ACC112 (cell line): ENCODE results near the gene SNAP91.
"Not testable (repeated sequence)": the region's sequence is repeated elsewhere in the genome, so short reads cannot be mapped to it uniquely, and the experiment has no call there.

Experiments used
- H2AFZ ChIP-seq: fragments of 200-600 bp; sonication (generic); one replicate; pipeline ENCODE4 v1.6.0; 2017; ENCODE audit warnings: antibody characterized with exemption, low read length; ENCODE audit not compliant: unreplicated experiment
- H3K27ac ChIP-seq: fragments of 200-600 bp; sonication (generic); 2 replicates; pipeline ENCODE4 v1.5.1; 2014; ENCODE audit warnings: low read depth, mild to moderate bottlenecking, antibody characterized with exemption, low read length, moderate library complexity
- H3K27me3 ChIP-seq: fragments of 200-600 bp; sonication (generic); 2 replicates; pipeline ENCODE4 v1.6.1; 2014; ENCODE audit warnings: mild to moderate bottlenecking, antibody characterized with exemption, low read length, moderate library complexity, mixed read lengths; ENCODE audit not compliant: insufficient read depth
- H3K36me3 ChIP-seq: fragments of 200-600 bp; sonication (generic); 2 replicates; pipeline ENCODE4 v1.6.1; 2016; ENCODE audit warnings: mild to moderate bottlenecking, antibody characterized with exemption, low read length, moderate library complexity, mixed read lengths; ENCODE audit not compliant: insufficient read depth
- H3K4me1 ChIP-seq: fragments of 200-600 bp; sonication (generic); one replicate; pipeline ENCODE4 v1.6.1; 2016; ENCODE audit warnings: low read length, mixed read lengths; ENCODE audit not compliant: insufficient read depth, unreplicated experiment, control insufficient read depth
- H3K4me3 ChIP-seq: fragments of 200-600 bp; sonication (generic); 2 replicates; pipeline ENCODE4 v1.5.1; 2014; ENCODE audit warnings: mild to moderate bottlenecking, low read depth, low read length
- H3K79me2 ChIP-seq: fragments of 200-600 bp; sonication (generic); one replicate; pipeline ENCODE4 v1.6.0; 2016; ENCODE audit warnings: low read length; ENCODE audit not compliant: control insufficient read depth, unreplicated experiment, insufficient read depth

SNAP91 gene

DNA sequence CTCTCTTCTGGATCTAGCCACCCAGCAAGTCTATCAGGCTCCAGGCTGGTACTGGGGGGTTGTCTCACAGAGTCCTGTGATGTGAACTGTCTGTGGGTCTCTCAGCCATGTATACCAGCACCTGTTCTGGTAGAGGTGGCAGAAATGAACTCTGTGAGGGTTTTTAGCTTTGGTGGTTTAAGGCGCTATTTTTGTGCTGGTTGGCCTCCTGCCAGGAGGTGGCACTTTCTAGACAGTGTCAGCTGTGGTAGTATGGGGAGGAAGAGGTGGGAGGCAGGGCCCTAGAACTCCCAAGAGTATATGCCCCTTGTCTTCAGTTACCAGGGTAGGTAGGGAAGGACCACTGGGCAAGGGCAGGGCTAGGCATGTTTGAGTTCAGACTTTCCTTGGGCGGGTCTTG, 75.8 kb downstream of the SNAP91 start:
- Histone ChIP-seq H3K79me2 (no peaks in the 10 kb centered on the region), H3K4me1 (no peaks in the 10 kb centered on the region), H3K4me3 (no peak overlapping the region), H3K36me3 (no peaks in the 10 kb centered on the region), H3K27ac (no peak overlapping the region), H3K27me3 (peaks cover 68% of the 10 kb centered on the region), H2AFZ (no peak overlapping the region)

DNA sequence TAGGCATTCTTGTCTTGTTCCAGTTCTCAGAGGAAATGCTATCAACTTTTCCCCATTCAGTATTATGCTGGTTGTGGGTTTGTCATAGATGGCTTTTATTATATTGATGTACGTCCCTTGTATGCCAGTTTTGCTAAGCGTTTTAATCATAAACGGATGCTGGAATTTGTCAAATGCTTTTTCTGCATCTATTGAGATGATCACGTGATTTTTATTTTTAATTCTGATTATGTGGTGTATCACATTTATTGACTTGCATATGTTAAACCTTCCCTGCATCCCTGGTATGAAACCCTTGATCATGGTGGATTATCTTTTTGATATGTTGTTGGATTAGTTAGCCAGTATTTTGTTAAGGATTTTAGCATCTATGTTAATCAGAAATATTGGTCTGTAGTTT, 79.0 kb downstream of the SNAP91 start:
- not testable (repeated sequence) for H3K79me2 ChIP-seq, H3K27ac ChIP-seq, H3K4me1 ChIP-seq, H2AFZ ChIP-seq, H3K36me3 ChIP-seq, H3K4me3 ChIP-seq
- peaks cover 63% of the 10 kb centered on the region for H3K27me3 ChIP-seq

DNA sequence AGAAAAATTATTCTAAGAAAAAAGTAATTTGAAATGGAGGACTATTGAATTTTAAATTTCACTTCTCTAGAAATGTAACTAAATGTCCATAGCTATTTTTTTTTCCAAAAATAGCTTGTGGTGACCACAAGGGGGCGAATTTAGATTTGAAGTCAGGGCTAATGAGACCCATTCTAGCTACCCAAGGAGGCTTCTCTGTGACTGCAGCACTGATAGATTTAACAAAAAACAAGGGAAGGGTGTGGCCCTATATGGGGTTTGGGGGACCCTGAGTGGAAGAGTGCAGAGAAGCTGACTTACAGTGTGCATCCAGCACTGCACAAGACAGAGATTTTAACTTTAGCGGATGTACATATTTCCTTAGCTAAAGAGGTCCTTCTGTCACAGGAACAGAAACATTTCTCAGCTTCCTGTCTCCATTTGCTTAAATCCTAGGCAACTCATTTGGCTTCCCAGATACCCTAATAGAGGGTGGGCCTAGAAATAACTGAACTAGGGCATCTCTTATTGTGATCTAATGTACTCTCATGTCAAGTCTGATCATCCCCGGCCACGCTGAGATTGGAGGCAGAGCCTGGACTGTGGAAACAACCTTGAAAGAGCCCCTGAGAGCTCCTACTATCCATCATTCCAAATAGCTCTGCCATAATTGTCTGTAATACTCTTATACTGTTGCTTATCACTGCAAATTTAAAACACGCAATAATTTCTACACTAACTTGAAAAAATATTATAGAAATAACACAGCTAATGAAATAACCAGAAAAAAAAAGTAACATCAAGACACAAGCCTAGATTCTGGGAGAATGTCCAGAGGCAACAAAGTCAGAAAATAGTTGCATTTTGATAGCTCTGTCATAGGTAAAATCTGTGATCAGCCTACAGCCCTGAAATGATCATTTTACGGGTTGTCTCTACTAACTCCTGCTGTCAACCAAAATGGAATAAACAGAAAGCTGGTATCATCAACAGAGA, 93.6 kb downstream of the SNAP91 start:
- Histone ChIP-seq H3K4me1 (no peaks in the 10 kb centered on the region), H3K4me3 (no peak overlapping the region), H3K36me3 (no peaks in the 10 kb centered on the region), H3K27ac (no peak overlapping the region), H3K79me2 (no peaks in the 10 kb centered on the region), H2AFZ (no peak overlapping the region), H3K27me3 (peaks cover 4% of the 10 kb centered on the region)

DNA sequence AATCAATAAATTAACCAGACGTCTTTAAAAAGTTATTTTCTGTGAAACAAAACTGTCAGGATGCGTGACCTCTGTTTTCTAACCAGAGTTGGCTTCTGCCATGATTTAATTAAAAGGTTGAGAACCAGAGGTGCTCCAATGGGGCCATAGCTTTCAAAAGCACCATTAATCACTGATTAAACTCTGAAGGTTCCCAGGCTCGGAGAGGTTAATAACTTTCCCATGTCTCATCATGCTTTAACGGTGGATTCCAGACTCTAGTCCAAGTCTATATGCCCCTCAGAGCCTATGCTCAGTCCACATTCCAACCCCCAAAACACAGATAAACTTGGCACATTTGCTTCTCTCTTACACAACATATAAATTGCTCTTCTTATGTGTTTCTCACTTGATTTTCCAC, 95.5 kb downstream of the SNAP91 start:
- Histone ChIP-seq H3K36me3 (no peaks in the 10 kb centered on the region), H3K79me2 (no peaks in the 10 kb centered on the region), H3K4me3 (no peak overlapping the region), H3K27ac (no peak overlapping the region), H2AFZ (no peak overlapping the region), H3K4me1 (no peaks in the 10 kb centered on the region), H3K27me3 (no peaks in the 10 kb centered on the region)

DNA sequence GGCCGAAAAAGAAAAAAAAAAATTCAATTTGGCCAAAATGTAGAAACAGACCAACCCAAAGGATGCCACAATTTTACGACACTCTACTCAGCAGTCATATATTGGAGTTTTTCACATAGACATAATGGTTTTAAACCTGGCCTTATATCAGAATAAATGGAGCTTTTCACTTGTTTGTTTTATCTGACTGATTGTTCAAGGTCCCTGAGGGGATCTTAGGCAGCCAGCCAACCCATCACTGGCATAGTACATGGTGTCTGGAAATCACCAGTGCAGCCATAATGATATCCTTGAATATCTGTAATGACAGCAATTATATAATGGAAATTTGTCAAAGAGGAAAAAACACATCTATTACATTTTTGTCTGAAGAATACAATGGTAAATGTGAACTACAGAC, 99.7 kb downstream of the SNAP91 start:
- Histone ChIP-seq H3K36me3 (no peaks in the 10 kb centered on the region), H3K79me2 (no peaks in the 10 kb centered on the region), H2AFZ (no peak overlapping the region), H3K27me3 (no peaks in the 10 kb centered on the region), H3K27ac (no peak overlapping the region), H3K4me3 (no peak overlapping the region), H3K4me1 (no peaks in the 10 kb centered on the region)

DNA sequence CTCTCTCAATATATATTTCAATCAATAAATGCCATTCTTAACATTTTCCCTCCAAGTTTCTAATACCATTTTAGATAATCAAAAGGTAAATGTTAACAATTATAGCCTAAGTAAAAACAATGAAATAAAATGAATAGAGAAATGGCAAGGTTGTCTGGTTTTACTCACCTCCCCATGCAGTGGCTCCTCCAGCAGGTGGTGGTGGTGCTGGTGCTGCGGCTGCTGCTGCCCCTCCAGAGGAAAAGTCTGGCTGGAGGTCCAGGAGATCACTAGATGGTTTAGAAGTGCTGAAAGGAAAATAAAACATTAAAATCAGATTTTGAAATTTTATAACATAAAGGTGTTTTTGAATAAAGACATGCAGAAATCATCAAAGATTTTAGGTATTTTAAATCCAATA, 103.4 kb downstream of the SNAP91 start:
- H3K4me3 ChIP-seq = no peak overlapping the region
- H3K27ac ChIP-seq = no peak overlapping the region
- H3K36me3 ChIP-seq = no peaks in the 10 kb centered on the region
- no peak overlapping the region for H2AFZ ChIP-seq
- peaks cover 8% of the 10 kb centered on the region for H3K4me1 ChIP-seq
- no peaks in the 10 kb centered on the region for H3K79me2 ChIP-seq
- H3K27me3 ChIP-seq = no peaks in the 10 kb centered on the region

DNA sequence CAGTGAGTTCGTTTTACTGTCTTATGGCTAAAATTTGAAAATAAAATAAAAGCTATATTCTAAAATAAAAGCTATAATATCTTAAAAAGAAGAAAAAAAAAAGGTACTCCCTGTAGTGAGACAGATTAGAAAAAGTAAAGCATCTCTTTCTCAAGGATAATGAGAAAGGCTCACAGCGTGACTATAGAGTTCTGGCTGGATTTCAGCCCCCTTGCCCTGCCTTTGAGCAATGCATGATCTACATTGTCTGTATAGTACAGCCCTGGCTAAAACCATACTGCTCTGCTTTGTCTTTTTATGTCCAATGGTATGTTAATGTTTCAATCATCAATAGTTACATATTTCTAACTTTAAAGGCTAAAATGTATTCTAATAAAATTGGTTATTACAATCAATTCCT, 105.3 kb downstream of the SNAP91 start:
- Histone ChIP-seq H3K36me3 (no peaks in the 10 kb centered on the region), H3K27me3 (no peaks in the 10 kb centered on the region), H3K27ac (no peak overlapping the region), H3K4me3 (no peak overlapping the region), H3K79me2 (no peaks in the 10 kb centered on the region), H3K4me1 (peaks cover 8% of the 10 kb centered on the region), H2AFZ (no peak overlapping the region)

DNA sequence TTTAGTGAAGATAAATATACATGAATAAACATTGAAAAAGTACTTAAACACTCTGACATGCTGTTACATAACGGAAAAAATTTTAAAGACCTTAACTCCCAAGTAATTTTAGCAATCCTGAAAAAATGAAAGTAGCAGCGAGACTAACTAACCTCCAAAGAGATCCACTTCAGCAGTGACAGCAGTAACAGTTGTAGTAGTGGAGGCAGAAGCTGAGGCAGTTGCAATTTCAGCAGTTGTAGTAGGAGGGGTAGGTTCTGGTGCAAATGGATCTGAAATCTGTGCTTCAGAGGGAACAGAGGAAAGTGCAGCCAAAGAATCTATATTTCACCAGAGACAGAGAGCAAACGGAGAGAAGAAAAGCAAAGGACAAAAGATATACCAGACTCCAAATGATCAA, 107.8 kb downstream of the SNAP91 start:
- Histone ChIP-seq H3K4me3 (peak overlapping the region; percentile 61), H3K4me1 (peaks cover 8% of the 10 kb centered on the region), H3K27me3 (no peaks in the 10 kb centered on the region), H2AFZ (peak overlapping the region; percentile 68), H3K79me2 (no peaks in the 10 kb centered on the region), H3K27ac (no peak overlapping the region), H3K36me3 (no peaks in the 10 kb centered on the region)

DNA sequence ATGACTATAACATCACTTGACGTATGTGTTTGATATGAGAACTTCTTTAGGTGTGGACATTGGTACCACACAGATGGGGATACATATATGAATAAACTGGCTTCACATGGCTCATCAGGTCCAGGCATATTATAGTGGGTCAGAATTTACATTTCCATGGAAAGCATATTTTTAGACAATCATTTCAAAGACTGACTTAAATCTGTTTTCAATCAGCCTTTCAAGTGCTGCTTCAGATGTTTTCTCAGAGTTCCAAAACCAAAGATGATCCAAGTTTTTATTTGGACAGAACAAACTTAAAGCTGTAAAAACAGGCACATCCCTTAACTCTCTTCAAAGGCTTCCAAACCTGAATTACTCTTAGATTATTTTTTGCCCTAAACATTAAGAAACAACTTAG, 108.4 kb downstream of the SNAP91 start:
- Histone ChIP-seq H3K27me3 (no peaks in the 10 kb centered on the region), H3K4me1 (peaks cover 8% of the 10 kb centered on the region), H3K36me3 (no peaks in the 10 kb centered on the region), H2AFZ (peak overlapping the region; percentile 68), H3K27ac (no peak overlapping the region), H3K4me3 (peak overlapping the region; percentile 61), H3K79me2 (no peaks in the 10 kb centered on the region)

DNA sequence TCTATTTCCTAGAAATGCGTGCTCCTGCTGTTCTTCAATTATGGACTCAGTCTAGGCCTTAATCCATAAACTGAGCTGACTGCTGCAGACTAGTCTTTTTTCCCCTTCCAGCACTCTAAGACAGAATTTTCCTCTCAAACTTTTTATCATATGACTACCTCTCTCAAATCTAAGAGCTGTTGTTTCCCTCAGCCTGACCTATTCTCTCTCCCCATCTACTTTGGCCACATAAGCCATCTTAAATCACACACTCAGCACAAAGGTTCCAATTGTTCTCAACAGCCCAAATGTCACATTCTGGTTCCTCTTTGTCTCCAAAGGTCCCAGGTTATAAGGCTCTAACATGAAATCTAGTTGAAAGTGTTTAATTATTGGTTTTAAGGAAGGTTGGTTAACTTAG, 111.4 kb downstream of the SNAP91 start:
- H3K27ac ChIP-seq = no peak overlapping the region
- H3K36me3 ChIP-seq = no peaks in the 10 kb centered on the region
- H3K4me1 ChIP-seq = peaks cover 8% of the 10 kb centered on the region
- H3K27me3 ChIP-seq = no peaks in the 10 kb centered on the region
- H3K4me3 ChIP-seq = no peak overlapping the region
- no peaks in the 10 kb centered on the region for H3K79me2 ChIP-seq
- no peak overlapping the region for H2AFZ ChIP-seq

DNA sequence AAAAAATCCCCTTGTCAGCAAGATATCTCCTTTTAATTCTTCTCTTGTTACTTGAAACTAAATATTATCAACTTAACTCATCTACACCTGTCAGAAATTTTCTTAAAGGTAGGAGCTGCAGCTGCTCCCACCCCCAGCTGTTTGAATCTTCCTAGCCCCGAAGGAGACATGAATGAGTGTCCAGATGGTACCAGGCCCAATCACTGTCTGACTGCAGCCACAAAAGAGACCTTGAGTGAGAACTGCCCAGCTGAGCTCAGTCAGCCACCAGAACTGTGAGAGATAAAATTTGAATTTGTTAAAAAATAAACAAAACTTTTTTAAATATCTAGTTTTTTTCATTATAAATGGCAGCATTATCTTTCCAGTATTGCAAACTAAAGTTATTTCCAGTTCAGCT, 111.8 kb downstream of the SNAP91 start:
- no peak overlapping the region for H2AFZ ChIP-seq
- peaks cover 8% of the 10 kb centered on the region for H3K4me1 ChIP-seq
- H3K27ac ChIP-seq = no peak overlapping the region
- no peaks in the 10 kb centered on the region for H3K36me3 ChIP-seq
- H3K27me3 ChIP-seq = no peaks in the 10 kb centered on the region
- H3K79me2 ChIP-seq = no peaks in the 10 kb centered on the region
- no peak overlapping the region for H3K4me3 ChIP-seq
